Cortex of kidney (tissue), 1 donor: ENCODE data around the gene PRDM16.
"Not testable (repeated sequence)": the region's sequence is repeated elsewhere in the genome, so short reads cannot be mapped to it uniquely, and the experiment has no call there.

Source experiments
- DNase-seq: peaks from one replicate; lab custom pipeline; 2025; lab: John Stamatoyannopoulos, UW

The PRDM16 gene

DNA sequence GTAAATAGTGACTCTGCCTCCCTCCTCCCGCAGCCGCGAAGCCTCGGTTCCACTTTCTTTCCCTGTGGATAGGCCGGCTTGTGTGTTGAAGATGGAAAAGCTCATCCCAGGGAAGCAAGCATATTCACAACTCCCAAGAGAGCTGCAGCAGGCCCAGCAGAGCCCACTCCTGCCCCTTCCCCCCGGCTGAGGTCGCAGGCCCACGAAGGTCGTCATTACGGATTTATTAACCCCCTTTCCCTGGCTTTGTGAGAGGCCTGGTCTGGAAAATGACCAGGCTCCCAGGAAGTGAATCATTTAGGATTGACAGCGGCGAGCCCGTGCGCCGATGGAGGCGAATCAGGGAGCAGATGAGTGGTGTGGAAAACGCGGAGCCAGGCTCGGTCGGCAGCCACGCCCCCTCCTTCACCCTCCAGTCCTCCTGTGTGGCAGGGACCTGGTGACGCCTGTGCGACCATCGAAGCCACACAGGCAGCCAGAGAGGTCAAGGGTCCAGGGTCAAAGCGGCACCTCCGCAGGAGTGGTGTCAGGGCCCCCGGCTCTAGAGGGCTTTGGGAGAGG lies 93.4 kb downstream of the PRDM16 start:
- no peak for DNase-seq

DNA sequence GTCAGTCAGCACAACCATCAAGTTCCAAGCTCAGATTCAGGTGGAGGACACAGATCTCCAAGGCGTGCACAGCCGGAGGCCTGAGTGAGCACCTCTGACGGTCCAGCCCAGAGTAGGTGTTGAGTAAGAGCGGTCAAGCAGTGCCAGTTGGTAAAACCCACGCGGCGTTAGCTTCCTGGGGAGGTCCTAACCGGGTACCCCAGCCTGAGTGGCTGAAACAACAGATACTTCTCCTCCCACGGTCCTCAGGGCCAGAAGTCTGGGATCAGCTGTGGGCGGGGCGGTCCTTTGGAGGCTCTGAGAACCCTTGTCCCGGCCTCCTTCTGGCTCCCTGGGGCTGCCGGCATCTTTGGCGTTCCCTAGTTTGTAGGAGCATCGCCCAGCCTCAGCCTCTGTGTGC lies 94.4 kb downstream of the PRDM16 start:
- DNase-seq = no peak

DNA sequence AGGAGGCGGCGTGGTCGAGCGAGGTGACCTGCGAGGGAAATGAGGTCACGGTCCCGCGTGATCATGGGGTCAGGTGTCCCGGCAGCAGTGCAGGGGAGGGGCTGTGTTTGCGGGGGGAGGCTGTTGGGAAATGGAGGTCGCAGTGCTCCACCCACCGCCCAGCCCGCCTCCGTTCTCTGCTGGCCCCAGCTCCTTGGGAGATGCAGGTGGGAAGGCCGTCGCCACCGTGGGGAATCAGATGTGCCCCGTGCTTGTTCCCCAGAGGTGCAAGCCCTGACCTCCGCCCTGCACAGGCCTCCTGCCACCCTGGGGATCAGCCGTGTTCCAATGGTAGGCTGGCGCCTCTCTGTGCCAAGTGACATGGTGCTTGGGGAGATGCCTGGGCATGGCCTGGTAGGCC lies 95.7 kb downstream of the PRDM16 start:
- DNase-seq = no peak

DNA sequence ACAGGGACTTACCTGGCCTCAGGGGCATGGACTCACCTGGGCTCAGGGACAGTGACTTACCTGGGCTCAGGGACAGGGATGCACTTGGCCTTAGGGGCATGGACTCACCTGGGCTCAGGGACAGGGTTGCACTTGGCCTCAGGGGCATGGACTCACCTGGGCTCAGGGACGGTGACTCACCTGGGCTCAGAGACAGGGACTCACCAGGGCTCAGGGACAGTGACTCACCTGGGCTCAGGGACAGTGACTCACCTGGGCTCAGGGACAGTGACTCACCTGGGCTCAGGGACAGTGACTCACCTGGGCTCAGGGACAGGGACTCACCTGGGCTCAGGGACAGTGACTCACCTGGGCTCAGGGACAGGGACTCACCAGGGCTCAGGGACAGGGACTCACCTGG lies 96.2 kb downstream of the PRDM16 start:
- not testable (repeated sequence) for DNase-seq

DNA sequence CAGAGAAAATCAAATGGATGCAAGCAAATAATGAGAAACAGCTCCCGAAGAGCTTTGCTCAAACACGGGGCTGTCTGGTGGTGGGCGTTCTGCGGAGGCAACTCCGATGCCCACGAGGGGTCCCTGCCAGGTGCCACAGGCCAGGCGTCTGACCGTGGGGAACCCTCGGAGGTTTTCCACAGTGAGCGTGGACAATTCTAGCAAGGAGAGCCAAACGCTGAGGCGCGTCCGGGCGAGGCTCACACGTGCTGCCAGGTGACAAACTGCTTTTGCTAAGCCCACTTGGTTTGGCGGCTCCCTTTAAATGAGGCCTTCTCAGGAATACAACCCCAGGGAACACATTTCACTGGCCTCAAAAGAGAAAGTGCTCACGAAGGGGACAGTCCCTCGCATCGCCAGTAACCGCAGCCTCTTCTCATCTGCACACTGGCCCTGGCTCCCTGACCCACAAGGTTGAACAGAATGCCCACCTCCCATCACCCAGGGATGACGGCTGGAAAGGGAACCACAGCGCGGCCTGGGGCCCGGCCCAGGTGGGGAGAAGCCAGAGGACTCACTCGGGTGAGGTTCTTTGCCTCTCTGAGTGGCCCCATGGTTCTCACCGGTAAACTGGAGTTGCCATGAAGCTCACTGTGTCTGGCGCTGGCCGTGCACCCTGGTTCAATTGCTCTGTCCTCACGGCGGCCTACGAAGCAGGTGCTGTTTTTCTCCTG lies 97.4 kb downstream of the PRDM16 start:
- DNase-seq = no peak

DNA sequence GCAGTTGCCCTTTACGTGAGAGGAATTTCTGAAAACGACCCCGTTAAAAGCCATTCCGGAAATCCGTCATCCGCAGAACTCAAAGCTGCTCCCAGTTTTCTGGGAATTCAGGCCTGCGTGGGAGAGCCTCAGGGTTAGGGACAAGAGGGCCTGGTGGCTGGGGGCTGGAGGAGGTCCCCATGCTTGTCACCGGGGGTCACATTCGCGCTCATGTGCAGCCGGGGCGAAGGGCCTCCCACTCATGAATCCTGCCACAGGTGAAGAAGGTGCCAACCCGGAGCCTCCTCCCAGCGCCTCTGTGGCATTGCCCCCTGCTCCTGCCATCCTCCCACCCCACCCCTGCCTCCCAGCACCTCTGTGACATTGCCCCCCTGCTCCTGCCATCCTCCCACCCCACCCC lies 98.3 kb downstream of the PRDM16 start:
- no peak for DNase-seq

DNA sequence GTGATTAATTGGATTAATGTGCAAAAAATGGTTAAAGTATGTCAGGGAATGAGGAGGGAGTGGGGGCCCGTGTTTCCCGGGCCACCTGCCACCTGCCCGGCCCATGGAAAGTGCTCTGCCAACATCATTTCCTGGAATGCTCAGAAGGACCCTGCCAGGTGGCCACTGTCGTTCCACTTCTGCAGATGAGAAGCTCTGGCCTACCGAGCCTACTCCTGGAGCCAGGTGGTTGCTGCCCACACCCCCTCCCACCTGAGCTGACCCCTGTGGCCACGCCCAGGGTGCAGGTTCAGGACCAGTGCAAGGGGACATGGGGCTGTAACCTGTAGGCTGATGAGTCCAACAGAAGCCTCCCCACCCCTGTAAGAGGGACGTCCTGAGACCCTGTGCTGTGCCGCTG lies 99.7 kb downstream of the PRDM16 start:
- DNase-seq = no peak

DNA sequence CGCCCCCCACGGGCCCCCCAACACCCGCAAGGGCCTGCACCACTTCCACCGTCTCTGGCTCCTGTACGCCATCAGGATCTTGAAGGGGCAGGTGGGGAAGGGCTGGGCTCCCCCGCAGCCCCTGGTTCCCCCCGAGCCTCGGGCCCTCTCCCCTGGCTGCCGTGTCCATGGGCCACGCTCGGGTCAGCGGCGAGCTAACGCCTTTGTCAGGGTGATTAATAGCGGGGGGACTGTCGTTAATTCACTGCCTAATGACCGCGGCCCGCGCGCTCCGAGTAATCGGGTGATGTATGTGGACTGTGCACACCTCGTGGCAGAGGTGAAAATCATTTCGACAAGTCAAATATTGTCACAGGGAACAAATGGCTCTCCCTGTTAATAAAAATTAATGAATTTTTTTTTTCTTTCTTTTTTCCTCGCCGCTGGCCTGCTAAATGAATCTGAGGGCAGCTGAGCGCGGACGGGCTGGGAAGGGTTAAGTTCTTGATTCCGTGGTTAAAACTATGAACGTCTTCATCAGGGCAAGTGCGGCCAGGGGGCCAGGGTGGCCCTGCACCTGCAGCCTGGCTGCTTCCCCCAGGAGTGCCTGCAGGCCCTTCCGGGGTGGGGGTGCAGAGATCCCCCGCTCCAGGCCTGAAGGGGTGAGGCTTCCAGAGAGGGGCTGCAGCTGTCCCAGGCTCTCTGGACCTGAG lies 100.8 kb downstream of the PRDM16 start:
- DNase-seq = no peak

DNA sequence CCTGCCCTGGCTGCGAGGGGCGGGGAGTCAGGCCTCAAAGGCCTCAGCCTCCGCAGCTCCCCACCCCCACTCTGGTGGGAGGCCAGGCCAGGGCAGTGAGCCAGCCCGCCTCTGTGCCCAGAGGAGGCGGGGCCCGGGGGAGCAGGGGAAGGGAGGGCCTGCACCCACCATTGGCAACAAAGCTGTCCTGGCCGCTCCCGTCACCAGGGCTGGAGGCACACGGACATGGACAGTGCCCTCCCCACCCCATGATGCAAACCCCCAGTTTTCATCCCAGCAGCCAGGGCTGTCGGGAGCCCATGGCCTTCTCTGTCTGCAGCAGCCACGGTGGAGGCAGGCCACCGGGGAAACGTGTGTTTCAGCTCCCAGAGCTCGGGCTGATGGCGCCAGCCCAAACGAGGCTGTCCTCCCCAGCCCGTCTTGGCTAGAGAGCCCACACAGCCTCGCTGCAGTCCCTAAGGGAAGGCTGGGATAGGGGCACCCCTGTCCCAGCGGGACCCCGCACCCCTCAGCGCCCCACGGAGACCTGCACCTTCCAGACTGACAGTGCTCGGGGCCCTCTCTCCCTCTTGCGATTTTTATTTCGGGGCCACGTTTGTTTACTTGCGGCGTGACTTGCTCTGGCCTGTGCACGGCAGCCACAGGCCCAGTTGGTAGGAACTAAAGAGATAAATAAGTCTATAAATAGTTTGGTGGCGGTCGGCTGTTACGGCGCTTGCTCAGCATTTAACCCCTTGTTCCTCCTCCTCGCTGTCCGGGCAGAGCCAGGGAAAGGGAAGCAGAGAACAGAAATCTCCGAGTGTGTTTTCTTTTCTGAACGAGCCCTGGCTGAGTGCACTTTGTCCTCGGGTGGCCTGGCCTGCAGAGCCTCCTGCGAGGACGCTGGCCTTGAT lies 101.8 kb downstream of the PRDM16 start:
- no peak for DNase-seq

DNA sequence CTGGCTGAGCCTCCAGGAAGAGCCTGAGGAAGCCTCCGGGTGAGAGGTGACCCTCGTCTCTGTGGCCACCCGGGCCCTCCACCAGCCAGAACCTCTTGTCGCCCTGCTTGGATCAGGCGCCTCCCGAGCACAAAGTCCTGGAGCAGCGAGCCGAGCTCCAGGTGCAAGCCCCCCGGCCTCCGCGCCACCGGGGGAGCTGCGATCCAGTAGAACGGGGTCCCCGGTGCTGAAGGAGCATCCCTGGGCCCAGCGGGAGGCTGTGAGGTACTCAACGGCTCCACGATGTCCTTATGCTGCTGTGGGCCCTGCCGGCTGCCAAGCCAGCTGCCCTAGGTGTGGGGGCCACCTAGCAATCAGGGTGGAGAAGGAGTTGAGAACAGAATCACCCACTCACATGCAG lies 102.8 kb downstream of the PRDM16 start:
- DNase-seq = no peak

DNA sequence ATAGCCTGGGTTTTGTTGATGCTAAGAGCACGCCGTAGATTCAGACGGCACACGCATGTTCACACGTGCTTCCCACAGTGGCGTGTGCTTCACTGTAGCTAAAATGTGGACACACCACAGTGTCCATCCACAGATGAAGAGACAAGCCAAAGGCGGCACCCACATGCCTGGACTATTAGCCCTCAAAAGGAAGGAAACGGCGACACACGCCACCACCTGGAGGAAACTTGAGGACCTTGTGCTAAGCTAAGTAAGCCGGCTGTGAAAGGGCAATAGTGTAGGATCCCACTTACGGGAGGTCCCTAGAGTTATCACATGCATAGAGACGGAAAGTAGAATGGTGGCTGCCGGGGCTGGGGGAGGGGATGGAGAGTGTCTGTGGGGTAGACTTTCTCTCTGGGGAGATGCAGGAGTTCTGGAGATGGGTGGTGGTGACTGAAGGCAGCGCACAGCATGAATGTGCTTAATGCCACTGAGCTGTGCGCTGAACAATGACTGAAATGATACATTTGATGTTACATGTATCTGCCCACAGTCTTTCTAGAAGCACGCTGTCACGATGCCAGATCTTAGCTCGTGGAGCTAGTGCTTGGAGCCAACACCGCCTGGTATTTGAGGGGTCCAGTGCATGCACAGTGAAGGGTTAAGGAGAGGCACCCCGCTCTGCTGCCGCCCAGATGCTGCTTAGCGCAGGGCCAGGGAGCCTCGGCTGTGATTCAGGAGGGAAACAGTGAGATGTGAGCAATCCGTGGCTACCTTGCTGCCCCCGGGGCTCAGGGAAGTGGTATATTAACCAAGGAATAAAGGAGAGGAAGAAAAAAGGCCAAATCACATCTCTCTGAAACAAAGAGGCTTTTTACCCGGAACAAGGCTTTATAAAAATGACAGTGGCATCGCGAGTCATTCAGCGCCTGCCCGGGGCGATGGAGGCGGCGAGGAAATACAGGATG lies 103.7 kb downstream of the PRDM16 start:
- DNase-seq = no peak

DNA sequence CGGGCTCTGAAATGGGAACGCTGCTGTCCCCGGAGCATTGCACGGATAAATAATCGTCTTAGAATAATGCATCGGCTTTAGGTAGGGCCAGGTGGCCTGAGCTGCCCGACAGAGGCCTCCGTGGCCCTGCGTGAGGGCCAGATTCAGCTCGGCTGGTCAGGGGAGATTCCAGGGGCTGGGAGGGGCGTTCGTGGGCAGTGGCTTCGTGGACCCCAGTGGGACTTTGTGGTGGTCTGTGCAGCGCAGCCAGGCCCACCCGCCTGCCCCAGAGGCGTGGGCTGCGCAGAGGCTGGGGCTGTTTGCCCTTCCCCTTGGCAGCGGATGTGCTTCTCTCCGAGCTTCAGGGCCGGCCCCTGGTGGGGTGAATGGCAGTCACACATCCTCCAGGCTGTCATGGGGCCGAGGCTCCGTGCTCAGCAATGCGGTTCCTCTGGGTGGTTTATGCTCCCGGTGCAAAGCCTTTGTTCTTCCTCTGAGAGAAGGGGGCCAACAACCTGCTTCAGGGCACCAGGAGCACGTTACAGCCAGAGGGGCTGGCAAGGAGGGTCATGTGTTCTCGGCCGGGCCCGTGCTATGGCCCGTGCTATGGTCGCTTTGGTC lies 104.5 kb downstream of the PRDM16 start:
- no peak for DNase-seq

DNA sequence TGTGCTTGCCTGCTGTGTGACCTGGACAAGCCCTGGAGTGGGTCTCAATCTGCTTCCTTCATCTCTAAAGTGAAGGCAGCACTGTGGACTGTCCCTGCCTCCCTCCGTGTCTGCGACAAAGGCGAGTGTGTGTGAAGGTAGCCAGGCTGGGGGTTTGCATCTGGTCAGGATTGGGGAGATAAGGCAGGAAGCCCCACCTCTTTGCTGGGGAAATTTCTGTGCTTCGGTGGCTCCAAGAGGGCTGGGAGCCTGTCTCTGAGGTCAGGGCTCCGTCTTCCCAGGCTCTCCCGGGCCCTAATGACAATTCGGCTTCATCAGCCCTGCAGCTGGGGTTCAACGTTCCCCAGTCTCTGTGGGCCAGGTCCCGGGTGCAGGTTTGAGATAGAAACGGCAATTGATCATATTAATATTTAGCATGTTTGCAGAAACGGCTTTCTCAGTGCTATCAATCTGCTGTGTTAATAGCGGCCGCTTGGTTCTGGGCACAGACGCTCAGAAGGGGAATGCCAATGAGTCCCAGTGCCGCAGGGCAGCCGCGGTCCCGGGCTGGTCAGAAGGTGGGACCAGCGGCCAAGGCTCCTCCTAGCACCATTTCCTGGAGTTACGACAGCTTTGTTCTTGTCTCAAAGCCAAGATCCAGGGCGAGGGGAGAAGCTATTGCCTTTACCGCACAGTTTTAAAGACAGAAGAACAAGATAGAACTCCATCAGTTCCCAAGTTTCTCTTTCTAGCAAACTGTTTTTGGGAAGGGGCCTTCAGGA lies 105.7 kb downstream of the PRDM16 start:
- no peak for DNase-seq

DNA sequence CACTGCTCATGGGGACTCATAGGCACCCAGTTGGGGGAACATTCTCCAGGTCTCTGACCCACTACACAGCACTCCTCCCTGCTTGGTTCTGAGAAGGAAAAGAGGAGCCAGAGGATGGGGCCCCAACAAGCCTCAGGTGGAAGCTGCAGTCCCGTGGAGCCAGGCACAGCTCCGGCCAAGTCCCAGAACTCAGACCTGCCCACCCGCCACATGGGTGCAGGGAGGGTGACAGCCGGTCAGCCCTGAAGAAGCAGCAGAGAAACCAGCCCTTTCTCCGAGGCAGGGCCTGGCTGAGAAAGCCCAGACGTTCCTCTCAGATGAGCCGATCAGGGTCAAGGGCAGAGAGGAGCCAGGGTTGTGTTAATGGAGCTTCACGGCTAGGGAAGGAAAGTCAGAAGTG lies 106.5 kb downstream of the PRDM16 start:
- no peak for DNase-seq

DNA sequence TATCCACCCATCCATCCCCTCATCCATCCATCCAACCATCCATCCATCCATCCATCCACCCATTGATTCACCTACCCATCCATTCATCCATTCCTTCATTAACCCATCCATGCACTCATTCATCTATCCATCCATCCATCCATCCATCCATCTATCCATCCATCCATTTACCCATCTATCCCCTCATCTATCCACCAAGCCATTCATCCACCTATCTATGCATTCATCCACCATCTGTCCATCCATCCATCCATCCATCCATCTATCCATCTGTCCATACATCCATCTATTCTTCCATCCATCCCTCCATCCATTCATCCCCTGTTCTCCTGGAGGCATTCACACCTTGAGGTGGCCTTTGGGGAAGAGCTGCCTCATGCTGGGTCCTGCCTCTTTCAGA lies 107.0 kb downstream of the PRDM16 start:
- no peak for DNase-seq

DNA sequence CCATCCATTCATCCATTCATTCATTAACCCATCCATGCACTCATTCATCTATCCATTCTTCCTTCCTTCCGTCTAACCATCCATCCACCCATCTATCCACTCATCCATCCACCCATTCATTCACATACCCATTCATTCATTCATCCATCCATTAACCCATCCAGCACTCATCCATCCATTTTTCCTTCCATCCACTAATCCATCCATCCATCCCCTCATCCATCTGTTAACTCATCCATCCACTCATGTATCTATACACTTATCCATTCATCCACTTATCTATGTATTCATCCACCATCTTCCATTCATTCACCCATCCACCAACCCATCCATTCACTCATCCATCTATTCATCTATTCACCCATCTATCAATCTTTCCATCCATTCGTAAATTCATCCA lies 107.8 kb downstream of the PRDM16 start:
- DNase-seq = no peak

DNA sequence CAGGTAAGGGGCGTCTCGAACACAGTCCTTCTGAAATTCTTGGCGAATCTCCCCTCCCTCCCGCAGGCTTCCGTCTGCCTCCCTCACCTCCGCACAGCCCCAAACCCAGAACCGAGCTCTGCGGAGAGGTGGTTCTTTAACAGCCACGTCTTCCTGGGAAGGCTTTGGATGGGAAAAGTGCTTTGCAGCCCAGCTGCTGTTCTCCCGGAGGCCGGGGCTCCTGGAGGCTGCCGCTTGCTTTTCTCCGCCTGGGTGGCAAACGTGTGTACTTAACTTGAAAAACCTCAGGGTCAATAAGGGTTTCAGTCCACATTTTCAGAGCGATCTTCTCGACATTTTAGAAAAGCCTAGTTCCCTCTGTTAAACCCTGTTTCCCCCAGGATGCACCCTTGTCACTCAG lies 109.3 kb downstream of the PRDM16 start:
- DNase-seq = no peak

DNA sequence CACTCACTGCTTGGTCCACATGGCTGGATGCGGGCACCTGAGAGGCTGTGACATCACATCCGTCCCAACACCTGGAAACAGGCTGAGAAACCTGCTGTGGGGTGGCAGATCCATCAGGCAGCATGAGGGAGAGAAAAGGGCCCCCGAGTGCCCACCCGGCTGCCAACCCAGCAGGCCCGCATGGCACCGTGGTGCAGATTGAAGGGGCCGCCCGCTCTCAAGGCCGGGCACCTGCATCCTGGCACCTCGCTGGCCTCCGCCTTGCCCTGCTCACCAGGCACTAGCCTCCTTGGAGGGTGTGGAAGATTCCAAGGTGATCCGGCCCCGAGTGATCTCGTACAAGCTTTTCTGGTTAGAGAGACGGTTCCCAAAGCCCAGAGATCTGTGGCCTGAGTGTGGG lies 110.5 kb downstream of the PRDM16 start:
- DNase-seq = no peak

DNA sequence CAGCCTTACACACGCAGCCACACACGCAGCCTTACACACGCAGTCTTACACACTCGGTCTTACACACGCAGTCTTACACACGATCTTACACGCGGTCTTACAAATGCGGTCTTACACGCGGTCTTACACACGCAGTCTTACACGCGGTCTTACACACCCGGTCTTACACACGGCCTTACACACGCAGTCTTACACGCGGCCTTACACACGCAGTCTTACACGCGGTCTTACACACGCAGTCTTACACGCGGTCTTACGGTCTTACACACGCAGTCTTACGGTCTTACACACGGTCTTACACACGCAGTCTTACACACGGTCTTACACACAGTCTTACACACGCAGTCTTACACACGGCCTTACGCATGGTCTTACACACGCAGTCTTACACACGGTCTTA lies 111.9 kb downstream of the PRDM16 start:
- DNase-seq = no peak

DNA sequence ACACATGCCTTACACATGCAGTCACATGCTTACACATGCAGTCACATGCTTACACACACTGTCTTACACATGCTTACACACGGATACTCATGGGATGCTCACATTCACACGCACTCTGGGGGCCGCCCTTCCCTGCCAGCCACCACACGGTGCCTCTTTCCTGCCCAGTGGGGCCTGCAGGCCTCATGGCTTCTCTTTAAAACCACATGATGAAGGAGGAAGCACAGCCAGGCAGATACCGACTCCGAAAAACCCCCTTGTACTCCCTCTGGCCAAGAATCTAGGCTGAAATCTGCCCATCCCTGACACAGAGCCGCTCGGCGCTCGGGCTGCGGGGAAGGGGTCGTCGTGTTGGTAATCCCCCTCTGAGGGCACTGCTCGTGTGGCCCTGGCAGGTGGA lies 113.0 kb downstream of the PRDM16 start:
- DNase-seq = no peak
